ENCODE measurements around the gene OR13J1.
A peak's percentile ranks its signal among the peaks of the same experiment; 100 is the strongest.
"Not testable (repeated sequence)": the region's sequence is repeated elsewhere in the genome, so short reads cannot be mapped to it uniquely, and the experiment has no call there.

Gene OR13J1

DNA sequence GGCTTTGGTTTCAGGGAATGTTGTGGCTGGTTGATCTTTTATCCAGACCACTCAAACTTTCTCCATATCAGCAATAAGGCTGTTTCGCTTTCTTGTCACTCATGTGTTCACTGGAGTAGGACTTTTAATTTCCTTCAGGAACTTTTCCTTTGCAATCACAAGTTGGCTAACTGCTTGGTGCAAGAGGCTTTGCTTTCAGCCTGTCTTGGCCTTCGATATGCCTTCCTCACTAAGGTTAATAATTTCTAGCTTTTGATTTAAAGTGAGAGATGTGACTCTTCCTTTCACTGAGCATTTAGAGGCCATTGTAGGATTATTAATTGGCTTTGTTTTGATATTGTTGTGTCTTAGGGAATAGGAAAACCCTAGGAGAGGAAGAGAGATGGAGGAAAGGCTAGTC lies 28.8 kb upstream of the OR13J1 start:
- TF ChIP-seq, protein P1, sequence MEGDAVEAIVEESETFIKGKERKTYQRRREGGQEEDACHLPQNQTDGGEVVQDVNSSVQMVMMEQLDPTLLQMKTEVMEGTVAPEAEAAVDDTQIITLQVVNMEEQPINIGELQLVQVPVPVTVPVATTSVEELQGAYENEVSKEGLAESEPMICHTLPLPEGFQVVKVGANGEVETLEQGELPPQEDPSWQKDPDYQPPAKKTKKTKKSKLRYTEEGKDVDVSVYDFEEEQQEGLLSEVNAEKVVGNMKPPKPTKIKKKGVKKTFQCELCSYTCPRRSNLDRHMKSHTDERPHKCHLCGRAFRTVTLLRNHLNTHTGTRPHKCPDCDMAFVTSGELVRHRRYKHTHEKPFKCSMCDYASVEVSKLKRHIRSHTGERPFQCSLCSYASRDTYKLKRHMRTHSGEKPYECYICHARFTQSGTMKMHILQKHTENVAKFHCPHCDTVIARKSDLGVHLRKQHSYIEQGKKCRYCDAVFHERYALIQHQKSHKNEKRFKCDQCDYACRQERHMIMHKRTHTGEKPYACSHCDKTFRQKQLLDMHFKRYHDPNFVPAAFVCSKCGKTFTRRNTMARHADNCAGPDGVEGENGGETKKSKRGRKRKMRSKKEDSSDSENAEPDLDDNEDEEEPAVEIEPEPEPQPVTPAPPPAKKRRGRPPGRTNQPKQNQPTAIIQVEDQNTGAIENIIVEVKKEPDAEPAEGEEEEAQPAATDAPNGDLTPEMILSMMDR (IDR thresholded peaks at IDR 0.05; ENCODE audit: low read length, missing control alignments) = no peak
- no peak overlapping the region for H3K4me3 ChIP-seq (replicated peaks; ENCODE audit: low read depth, low read length)
- DNase-seq (ENCODE audit: low read depth) = no peak

DNA sequence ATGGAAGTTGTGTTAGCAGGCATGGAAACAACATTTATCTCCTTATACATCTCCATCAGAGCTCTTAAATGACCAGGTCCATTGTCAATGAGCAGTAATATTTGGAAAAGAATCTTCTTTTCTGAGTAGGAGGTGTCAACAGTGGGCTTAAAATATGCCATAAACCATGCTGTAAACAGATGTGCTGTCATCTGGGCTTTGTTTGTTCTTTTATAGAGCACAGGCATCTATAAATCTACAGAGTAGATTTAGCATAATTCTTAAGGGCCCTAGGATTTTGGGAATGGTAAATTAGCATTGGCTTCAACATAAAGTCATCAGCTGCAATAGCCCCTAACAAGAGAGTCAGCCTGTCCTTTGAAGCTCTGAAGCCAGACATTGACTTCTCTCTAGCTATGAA lies 28.1 kb upstream of the OR13J1 start:
- DNase-seq (ENCODE audit: low read depth) = no peak
- H3K4me3 ChIP-seq (replicated peaks; ENCODE audit: low read depth, low read length) = no peak overlapping the region

GRCh38 chr9:35897376-35898099 lies 27.3 kb upstream of the OR13J1 start:
- not testable (repeated sequence) for H3K4me3 ChIP-seq (replicated peaks; ENCODE audit: low read depth, low read length); DNase-seq (ENCODE audit: low read depth)

More for the DNA sequence above, 28.1 kb upstream of the OR13J1 start:
- TF ChIP-seq, protein P1 (IDR thresholded peaks at IDR 0.05; ENCODE audit: low read length, missing control alignments) = no peak

- TF ChIP-seq, protein P1 (IDR thresholded peaks at IDR 0.05; ENCODE audit: low read length, missing control alignments) = no peak
- no peak overlapping the region for H3K4me3 ChIP-seq (replicated peaks; ENCODE audit: low read depth, low read length)
- DNase-seq (ENCODE audit: low read depth) = no peak
Measured at GRCh38 chr9:35896570-35896969, 26.4 kb upstream of the OR13J1 start.

DNA sequence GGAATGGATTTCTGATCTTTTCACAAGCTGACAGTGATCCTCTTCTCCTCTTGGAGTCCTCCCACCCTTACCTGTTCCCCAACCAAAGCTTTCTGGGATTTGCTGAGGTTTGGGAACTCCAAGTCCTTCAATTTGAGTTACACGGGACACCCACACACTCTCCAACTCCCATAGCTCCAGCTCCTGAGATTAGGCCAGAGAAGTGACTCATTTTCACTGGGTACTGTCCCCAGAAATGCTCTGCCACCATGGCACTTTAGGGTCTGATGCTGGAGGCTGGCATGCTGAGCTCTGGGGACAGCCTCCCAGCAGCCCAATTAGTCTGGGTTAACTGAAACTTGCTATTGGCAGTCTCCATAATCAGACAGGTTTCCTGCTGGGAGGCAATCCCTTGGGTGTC lies 21.9 kb upstream of the OR13J1 start:
- DNase-seq (ENCODE audit: low read depth) = no peak
- TF ChIP-seq, protein P1 (IDR thresholded peaks at IDR 0.05; ENCODE audit: low read length, missing control alignments) = no peak
- no peak overlapping the region for H3K4me3 ChIP-seq (replicated peaks; ENCODE audit: low read depth, low read length)

GRCh38 chr9:35891646-35892045 lies 21.4 kb upstream of the OR13J1 start:
- TF ChIP-seq, protein P1 (IDR thresholded peaks at IDR 0.05; ENCODE audit: low read length, missing control alignments) = no peak
- DNase-seq (ENCODE audit: low read depth) = no peak
- no peak overlapping the region for H3K4me3 ChIP-seq (replicated peaks; ENCODE audit: low read depth, low read length)

DNA sequence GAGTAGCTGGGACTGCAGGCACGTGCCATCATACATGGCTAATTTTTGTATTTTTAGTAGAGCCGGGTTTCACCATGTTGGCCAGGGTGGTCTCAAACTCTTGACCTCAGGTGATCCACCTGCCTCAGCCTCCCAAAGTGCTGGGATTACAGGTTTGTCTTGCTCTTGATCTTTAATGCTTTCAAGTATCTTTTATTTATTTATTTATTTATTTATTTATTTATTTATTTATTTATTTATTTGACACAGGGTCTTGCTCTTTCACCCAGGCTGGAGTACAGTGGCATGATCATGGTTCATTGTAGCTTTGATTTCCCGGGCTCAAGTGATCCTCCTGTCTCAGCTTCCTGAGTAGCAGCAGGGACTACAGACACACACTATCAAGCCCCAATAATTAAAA lies 14.7 kb upstream of the OR13J1 start:
- not testable (repeated sequence) for H3K4me3 ChIP-seq (replicated peaks; ENCODE audit: low read depth, low read length); DNase-seq (ENCODE audit: low read depth)

- DNase-seq (ENCODE audit: low read depth) = peak; percentile 55
Measured at GRCh38 chr9:35882996-35883395, 12.8 kb upstream of the OR13J1 start.

More at GRCh38 chr9:35882996-35883395, 12.8 kb upstream of the OR13J1 start:
- TF ChIP-seq, protein P1 (IDR thresholded peaks at IDR 0.05; ENCODE audit: low read length, missing control alignments) = no peak
- H3K4me3 ChIP-seq (replicated peaks; ENCODE audit: low read depth, low read length) = no peak overlapping the region
